ENCODE measurements around the gene RPA1.

RPA1 gene

DNA sequence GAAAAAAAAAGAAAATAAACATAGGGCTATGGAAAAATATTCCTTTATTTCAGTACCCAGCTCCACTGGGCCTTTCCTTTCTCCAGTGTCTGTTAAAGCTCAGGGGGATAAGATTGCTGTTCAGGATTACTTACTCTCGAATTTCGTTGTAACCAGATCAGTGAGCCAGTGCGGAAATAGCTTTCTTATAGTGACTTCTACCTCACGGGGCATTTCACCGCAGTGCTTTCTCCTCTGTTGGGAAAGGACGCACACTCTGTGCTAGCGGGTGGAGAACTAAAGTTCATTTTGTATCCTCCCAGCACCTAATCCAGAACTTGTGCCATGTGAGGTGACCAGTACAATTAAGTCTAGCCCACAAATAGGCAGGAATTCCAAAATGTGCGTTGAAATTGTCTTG lies 38.3 kb downstream of the RPA1 start:
- ChIA-PET POLR2A (no interaction called here), CTCF (interaction anchor here (1.0 kb wide), 3 partner anchors 9 to 173 kb away, joined by 3 read pairs; partner anchors contain the start of gene OVCA2)
- no peak for DNase-seq (ENCODE audit: low read depth, low spot score)
- no peak overlapping the region for H3K4me3 ChIP-seq (ENCODE audit: low read depth, low read length)
- no peak for TF ChIP-seq CTCF (IDR thresholded peaks at IDR 0.05; ENCODE audit: insufficient read depth, low read length, missing control alignments)

- H3K4me3 ChIP-seq (ENCODE audit: low read depth, low read length), result no peak overlapping the region
- ChIA-PET POLR2A (no interaction called here), CTCF (interaction anchor here (3.1 kb wide), 1 partner anchor 11 kb away, joined by 18 read pairs; no protein-coding TSS in a partner anchor)
- TF ChIP-seq CTCF (IDR thresholded peaks at IDR 0.05; ENCODE audit: insufficient read depth, low read length, missing control alignments), result no peak
- DNase-seq (ENCODE audit: low read depth, low spot score), result no peak
These were observed 40.8 kb downstream of the RPA1 start for GRCh38 chr17:1870592-1870991.

GRCh38 chr17:1871756-1872155 lies 42.0 kb downstream of the RPA1 start:
- H3K4me3 ChIP-seq (ENCODE audit: low read depth, low read length), result no peak overlapping the region
- no peak for TF ChIP-seq CTCF (IDR thresholded peaks at IDR 0.05; ENCODE audit: insufficient read depth, low read length, missing control alignments)
- DNase-seq (ENCODE audit: low read depth, low spot score), result no peak
- ChIA-PET POLR2A (no interaction called here), CTCF (interaction anchor here (3.1 kb wide), 1 partner anchor 10 kb away, joined by 18 read pairs; no protein-coding TSS in a partner anchor)

- CTCF ChIA-PET, result interaction anchor here (0.6 to 3.1 kb wide), 2 partner anchors 10 to 153 kb away, joined by 3 to 18 read pairs; no protein-coding TSS in a partner anchor
- POLR2A ChIA-PET, result no interaction called here
- no peak for DNase-seq (ENCODE audit: low read depth, low spot score)
- TF ChIP-seq CTCF (IDR thresholded peaks at IDR 0.05; ENCODE audit: insufficient read depth, low read length, missing control alignments), result no peak
- no peak overlapping the region for H3K4me3 ChIP-seq (ENCODE audit: low read depth, low read length)
These were observed 42.4 kb downstream of the RPA1 start for GRCh38 chr17:1872254-1872653.

DNA sequence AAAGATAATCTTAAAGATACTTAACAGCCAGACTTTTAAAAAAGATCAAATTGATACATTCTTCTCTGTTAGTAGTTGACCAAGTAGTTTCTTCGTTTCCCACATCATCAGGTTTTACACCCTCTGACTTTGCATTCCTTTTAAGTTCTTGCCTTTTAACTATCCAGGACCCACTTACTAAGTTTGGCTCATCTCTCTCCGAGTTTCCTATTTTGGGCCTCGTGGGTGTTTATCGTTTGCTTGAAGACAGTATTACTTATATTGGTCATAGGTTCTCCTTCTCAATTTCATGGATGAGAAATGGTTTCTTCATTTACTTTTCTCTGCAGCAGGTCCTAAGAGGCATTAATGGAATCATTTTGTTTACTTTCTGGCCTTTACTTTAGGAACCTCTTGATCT lies 43.2 kb downstream of the RPA1 start:
- TF ChIP-seq CTCF (IDR thresholded peaks at IDR 0.05; ENCODE audit: insufficient read depth, low read length, missing control alignments), result no peak
- no peak for DNase-seq (ENCODE audit: low read depth, low spot score)
- ChIA-PET POLR2A (no interaction called here), CTCF (interaction anchor here (3.1 kb wide), 1 partner anchor 9 kb away, joined by 18 read pairs; no protein-coding TSS in a partner anchor)
- no peak overlapping the region for H3K4me3 ChIP-seq (ENCODE audit: low read depth, low read length)

DNA sequence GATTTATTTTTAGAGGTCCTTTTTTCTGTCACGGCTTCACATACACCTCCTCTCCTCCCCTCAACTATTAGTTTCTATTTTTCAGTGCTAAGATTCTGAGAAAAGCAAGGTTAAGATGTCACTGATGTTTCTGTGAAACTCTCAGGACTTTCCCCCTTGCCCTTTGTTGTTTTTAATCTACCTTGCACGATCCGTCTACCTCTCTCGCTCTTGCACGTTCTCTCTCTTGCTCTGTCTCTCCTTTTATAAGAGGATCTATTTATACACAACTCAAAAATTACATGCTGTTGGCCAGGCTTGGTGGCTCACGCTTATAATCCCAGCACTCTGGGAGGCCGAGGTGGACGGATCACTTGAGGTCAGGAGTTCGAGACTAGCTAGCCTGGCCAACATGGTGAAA lies 43.6 kb downstream of the RPA1 start:
- ChIA-PET CTCF (interaction anchor here (1.2 kb wide), 1 partner anchor 10 kb away, joined by 3 read pairs; no protein-coding TSS in a partner anchor), POLR2A (no interaction called here)
- H3K4me3 ChIP-seq (ENCODE audit: low read depth, low read length), result no peak overlapping the region
- DNase-seq (ENCODE audit: low read depth, low spot score), result no peak
- no peak for TF ChIP-seq CTCF (IDR thresholded peaks at IDR 0.05; ENCODE audit: insufficient read depth, low read length, missing control alignments)

Measured in AG04449 (cell line).